ENCODE results near the gene DRGX.

Gene DRGX

GRCh38 chr10:49395741-49396665 lies at the start of gene DRGX:
TSS of gene DRGX (minus strand) at chr10:49396089. CDS start at chr10:49395440, 649 bp downstream.
- no peak within 1 kb of the TSS for H3K4me3 ChIP-seq (ENCODE audit: low read depth, low read length)
- no peak for DNase-seq (ENCODE audit: low read depth)
- TF ChIP-seq, protein P1, sequence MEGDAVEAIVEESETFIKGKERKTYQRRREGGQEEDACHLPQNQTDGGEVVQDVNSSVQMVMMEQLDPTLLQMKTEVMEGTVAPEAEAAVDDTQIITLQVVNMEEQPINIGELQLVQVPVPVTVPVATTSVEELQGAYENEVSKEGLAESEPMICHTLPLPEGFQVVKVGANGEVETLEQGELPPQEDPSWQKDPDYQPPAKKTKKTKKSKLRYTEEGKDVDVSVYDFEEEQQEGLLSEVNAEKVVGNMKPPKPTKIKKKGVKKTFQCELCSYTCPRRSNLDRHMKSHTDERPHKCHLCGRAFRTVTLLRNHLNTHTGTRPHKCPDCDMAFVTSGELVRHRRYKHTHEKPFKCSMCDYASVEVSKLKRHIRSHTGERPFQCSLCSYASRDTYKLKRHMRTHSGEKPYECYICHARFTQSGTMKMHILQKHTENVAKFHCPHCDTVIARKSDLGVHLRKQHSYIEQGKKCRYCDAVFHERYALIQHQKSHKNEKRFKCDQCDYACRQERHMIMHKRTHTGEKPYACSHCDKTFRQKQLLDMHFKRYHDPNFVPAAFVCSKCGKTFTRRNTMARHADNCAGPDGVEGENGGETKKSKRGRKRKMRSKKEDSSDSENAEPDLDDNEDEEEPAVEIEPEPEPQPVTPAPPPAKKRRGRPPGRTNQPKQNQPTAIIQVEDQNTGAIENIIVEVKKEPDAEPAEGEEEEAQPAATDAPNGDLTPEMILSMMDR (conservative IDR thresholded peaks at IDR 0.05; ENCODE audit: low read depth, low read length) = no peak

GRCh38 chr10:49444349-49444748 lies 48.5 kb upstream of the DRGX start:
- no peak for DNase-seq (ENCODE audit: low read depth)
- no peak overlapping the region for H3K4me3 ChIP-seq (ENCODE audit: low read depth, low read length)
- TF ChIP-seq, protein P1 (conservative IDR thresholded peaks at IDR 0.05; ENCODE audit: low read depth, low read length) = no peak

GRCh38 chr10:49442863-49443262 lies 47.0 kb upstream of the DRGX start:
- no peak overlapping the region for H3K4me3 ChIP-seq (ENCODE audit: low read depth, low read length)
- TF ChIP-seq, protein P1 (conservative IDR thresholded peaks at IDR 0.05; ENCODE audit: low read depth, low read length) = no peak
- DNase-seq (ENCODE audit: low read depth) = no peak

DNA sequence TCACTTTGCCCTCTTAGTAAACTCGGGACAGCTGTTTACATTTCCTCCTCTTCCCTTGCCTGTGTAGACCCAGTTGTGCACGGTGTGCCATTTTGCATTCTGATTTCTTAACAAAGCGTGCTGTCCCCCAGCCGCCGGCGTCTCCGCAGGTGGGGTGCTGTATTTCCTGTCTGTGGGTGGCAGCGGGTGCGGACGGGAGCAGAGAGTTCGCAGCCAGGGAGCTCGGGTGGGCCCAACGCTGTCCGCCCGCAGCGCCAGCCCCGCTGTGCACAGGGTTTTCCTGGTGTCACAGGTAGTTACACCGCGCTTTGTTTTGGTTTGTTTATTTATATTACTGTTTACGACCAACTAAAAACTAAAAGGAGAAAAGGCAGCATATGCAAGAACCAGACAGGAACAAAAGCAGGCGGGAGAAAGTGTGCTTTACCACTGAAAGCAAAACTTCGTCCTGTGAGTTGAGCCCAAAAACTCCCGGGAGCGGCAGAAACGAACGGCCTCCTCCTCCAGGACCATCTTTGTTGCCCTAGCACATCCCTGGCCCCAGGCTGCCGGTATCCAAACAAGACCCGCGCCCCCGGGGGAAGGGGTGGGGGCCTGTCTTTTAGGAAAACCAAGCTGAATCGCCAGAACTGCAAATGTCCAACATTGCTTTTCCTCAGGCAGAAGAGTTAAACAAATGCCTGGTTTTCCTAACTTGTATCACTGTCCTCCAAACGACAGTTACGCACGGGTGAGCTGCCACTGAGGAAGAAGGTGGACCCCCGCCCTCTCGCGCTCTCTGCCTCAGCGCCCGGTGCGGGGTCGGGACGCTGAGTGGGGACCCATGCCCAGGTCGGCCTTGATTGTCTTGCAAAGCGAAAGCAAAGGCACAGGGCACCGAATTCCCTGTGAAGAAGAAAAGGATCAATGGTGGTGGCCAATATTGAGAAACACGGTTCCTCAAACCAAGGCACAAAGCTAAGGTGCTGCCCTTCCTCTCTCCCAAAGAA lies 45.9 kb upstream of the DRGX start:
- TF ChIP-seq, protein P1 (conservative IDR thresholded peaks at IDR 0.05; ENCODE audit: low read depth, low read length) = no peak
- H3K4me3 ChIP-seq (ENCODE audit: low read depth, low read length) = peak overlapping the region; percentile 52
- DNase-seq (ENCODE audit: low read depth) = peak; percentile 28

GRCh38 chr10:49435225-49435624 lies 39.3 kb upstream of the DRGX start:
- H3K4me3 ChIP-seq (ENCODE audit: low read depth, low read length) = no peak overlapping the region
- TF ChIP-seq, protein P1 (conservative IDR thresholded peaks at IDR 0.05; ENCODE audit: low read depth, low read length) = no peak

DNA sequence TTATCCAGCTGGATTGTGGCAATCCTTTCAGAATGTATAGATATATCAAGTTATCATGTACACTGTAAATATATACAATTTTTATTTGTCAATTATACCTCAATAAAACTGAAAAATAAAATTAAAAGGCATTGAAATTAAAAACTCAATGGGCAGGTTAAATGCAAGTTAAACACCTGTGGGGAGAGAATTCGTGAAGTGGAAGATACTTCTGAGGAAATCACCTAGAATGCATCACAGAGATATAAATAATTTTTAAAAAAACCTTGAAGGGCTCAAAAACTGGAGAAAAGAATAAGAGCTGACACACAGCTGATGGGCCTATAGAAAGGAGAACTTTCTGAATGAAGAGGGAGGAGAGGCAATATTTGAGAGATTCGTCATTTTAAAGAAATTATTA lies 37.2 kb upstream of the DRGX start:
- TF ChIP-seq, protein P1 (conservative IDR thresholded peaks at IDR 0.05; ENCODE audit: low read depth, low read length) = no peak
- H3K4me3 ChIP-seq (ENCODE audit: low read depth, low read length) = no peak overlapping the region
- no peak for DNase-seq (ENCODE audit: low read depth)

More at GRCh38 chr10:49435225-49435624, 39.3 kb upstream of the DRGX start:
- DNase-seq (ENCODE audit: low read depth) = peak; percentile 5
